Fibroblast of skin of scalp (primary cell): ENCODE measurements around the gene ZBTB49. TPM values are rescaled to one million over a fixed set of nuclear protein-coding genes. Genes with fewer than 3 reads are reported as not detected.
"Not testable (repeated sequence)": the region's sequence is repeated elsewhere in the genome, so short reads cannot be mapped to it uniquely, and the experiment has no call there.

ENCODE experiments used
- DNase-seq: peaks from one replicate; pipeline ENCODE4 v3.0.0-alpha.2; 2013
- polyA plus RNA-seq, 2 experiments: library from polyadenylated mRNA; unstranded; fragments of 120-200 nt; gene quantifications; one replicate each; pipeline ENCODE4 v1.2.1, GENCODE V29; 2013; ENCODE audit not compliant: insufficient read length in 2 of 2

Gene ZBTB49
- 2.4 TPM for polyA plus RNA-seq (2013, experiment 1 of 2; ENCODE audit: insufficient read length)
- 2.3 TPM for polyA plus RNA-seq (2013, experiment 2 of 2; ENCODE audit: insufficient read length)

GRCh38 chr4:4289941-4290850 lies at the start of gene ZBTB49, which contains the start of gene LYAR:
TSS of gene ZBTB49 (plus strand) at chr4:4290251. CDS start at chr4:4299946, 9,695 bp downstream.
TSS of gene LYAR (minus strand) at chr4:4290154. CDS start at chr4:4283742, 6,412 bp downstream.
- peak; percentile 83 for DNase-seq

GRCh38 chr4:4245172-4245571 lies 44.9 kb upstream of the ZBTB49 start:
- DNase-seq = no peak

GRCh38 chr4:4247696-4248028 lies 42.4 kb upstream of the ZBTB49 start:
- DNase-seq = no peak

GRCh38 chr4:4248029-4248884 lies 41.8 kb upstream of the ZBTB49 start, which contains the start of gene TMEM128:
TSS of gene TMEM128 (minus strand) at chr4:4248223. CDS start at chr4:4248202, 21 bp downstream.
- peak; percentile 93 for DNase-seq

- peak; percentile 4 for DNase-seq
Measured at GRCh38 chr4:4248885-4249203, 41.2 kb upstream of the ZBTB49 start.

- DNase-seq = not testable (repeated sequence)
Measured at GRCh38 chr4:4249342-4249741, 40.7 kb upstream of the ZBTB49 start.

- DNase-seq = no peak
Measured at GRCh38 chr4:4249866-4250265, 40.2 kb upstream of the ZBTB49 start.

GRCh38 chr4:4254199-4254598 lies 35.9 kb upstream of the ZBTB49 start:
- no peak for DNase-seq

- no peak for DNase-seq
Measured at GRCh38 chr4:4254666-4255065, 35.4 kb upstream of the ZBTB49 start.

- no peak for DNase-seq
Measured at GRCh38 chr4:4256799-4257198, 33.3 kb upstream of the ZBTB49 start.

GRCh38 chr4:4257705-4258104 lies 32.3 kb upstream of the ZBTB49 start:
- DNase-seq = not testable (repeated sequence)

GRCh38 chr4:4259484-4260100 lies 30.5 kb upstream of the ZBTB49 start:
- DNase-seq = no peak

GRCh38 chr4:4260185-4260751 lies 29.8 kb upstream of the ZBTB49 start:
- DNase-seq = peak; percentile 66

GRCh38 chr4:4267981-4268380 lies 22.1 kb upstream of the ZBTB49 start:
- no peak for DNase-seq

GRCh38 chr4:4268776-4269175 lies 21.3 kb upstream of the ZBTB49 start:
- DNase-seq = no peak

- DNase-seq = no peak
Measured at GRCh38 chr4:4269331-4269731, 20.7 kb upstream of the ZBTB49 start.

- DNase-seq = no peak
Measured at GRCh38 chr4:4269856-4270255, 20.2 kb upstream of the ZBTB49 start.

- DNase-seq = no peak
Measured at GRCh38 chr4:4270529-4270928, 19.5 kb upstream of the ZBTB49 start.

GRCh38 chr4:4271912-4272311 lies 18.1 kb upstream of the ZBTB49 start:
- no peak for DNase-seq

- DNase-seq = no peak
Measured at GRCh38 chr4:4274226-4274625, 15.8 kb upstream of the ZBTB49 start.

- DNase-seq = no peak
Measured at GRCh38 chr4:4277531-4277930, 12.5 kb upstream of the ZBTB49 start.

GRCh38 chr4:4281787-4282186 lies 8.3 kb upstream of the ZBTB49 start:
- no peak for DNase-seq
